Adrenal gland (tissue), 5 donors: ENCODE data around the gene HELZ.

Experiments
- CTCF ChIP-seq, 6 experiments: fragments of 450-650 bp in 4 of 6; fragments of 200-600 bp in 2 of 6; sonication (generic) in 1 of 6; IDR thresholded peaks; 1 replicate in 5 of 6; 2 replicates in 1 of 6; pipeline versions ENCODE4 v1.5.1 to v1.8.0; 2016 to 2021; ENCODE audit warnings: antibody characterized with exemption in 6 of 6, mild to moderate bottlenecking in 2 of 6, moderate library complexity in 1 of 6
- POLR2A ChIP-seq, 2 donors: fragments of 450-650 bp; IDR thresholded peaks; one replicate each; pipeline ENCODE4 v1.6.1; 2017; ENCODE audit warnings: antibody characterized with exemption in 2 of 2, mild to moderate bottlenecking in 2 of 2, moderate library complexity in 1 of 2
- donor health status: DM: no; HTN: no; CAD: no.

GRCh38 chr17:67203818-67204217 lies 41.2 kb downstream of the HELZ start:
- TF ChIP-seq CTCF (IDR thresholded peaks at IDR 0.05), result no peak
- no peak for TF ChIP-seq POLR2A (IDR thresholded peaks at IDR 0.05)
